ENCODE measurements around the gene MAP4K3.
"Not testable (repeated sequence)": the region's sequence is repeated elsewhere in the genome, so short reads cannot be mapped to it uniquely, and the experiment has no call there.

Gene MAP4K3

DNA sequence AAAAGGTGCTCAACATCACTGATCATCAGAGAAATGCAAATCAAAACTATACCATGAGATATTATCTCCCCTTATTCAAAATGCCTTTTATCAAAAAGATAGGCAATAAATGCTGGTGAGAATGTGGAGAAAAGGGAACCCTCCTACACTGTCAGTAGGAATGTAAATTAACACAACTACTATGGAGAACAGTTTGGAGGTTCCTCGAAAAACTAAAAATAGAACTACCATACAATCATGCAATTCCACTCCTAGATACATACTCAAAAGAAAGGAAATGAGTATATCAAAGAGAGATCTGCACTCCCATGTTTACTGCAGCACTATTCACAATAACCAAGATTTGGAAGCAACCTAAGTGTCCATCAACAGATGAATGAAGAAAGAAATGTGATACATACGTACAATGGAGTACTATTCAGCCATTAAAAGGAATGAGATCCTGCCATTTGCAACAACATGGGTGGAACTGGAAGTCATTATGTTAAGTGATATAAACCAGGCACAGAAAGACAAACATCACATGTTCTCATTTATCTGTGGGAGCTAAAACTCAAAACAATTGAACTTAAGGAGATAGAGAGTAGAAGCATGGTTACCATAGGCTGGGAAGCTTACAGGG lies 63.8 kb downstream of the MAP4K3 start:
- TF ChIP-seq POLR2A (IDR thresholded peaks at IDR 0.05; ENCODE audit: extremely low read depth, insufficient read length) (no peak), MYC (IDR thresholded peaks at IDR 0.05; ENCODE audit: low read depth, low read length) (no peak), MAX (IDR thresholded peaks at IDR 0.05; ENCODE audit: low read depth, low read length) (no peak), CTCF (IDR thresholded peaks at IDR 0.05; ENCODE audit: low read depth, low read length) (no peak)
- no peak for DNase-seq (ENCODE audit: low read depth)
- no peak overlapping the region for H3K4me3 ChIP-seq (ENCODE audit: low read depth, low read length)

GRCh38 chr2:39370101-39370500 lies 67.0 kb downstream of the MAP4K3 start:
- TF ChIP-seq CTCF (IDR thresholded peaks at IDR 0.05; ENCODE audit: low read depth, low read length) (no peak), POLR2A (IDR thresholded peaks at IDR 0.05; ENCODE audit: extremely low read depth, insufficient read length) (no peak), MAX (IDR thresholded peaks at IDR 0.05; ENCODE audit: low read depth, low read length) (no peak)
- DNase-seq (ENCODE audit: low read depth), result no peak
- H3K4me3 ChIP-seq (ENCODE audit: low read depth, low read length), result no peak overlapping the region

- no peak for DNase-seq (ENCODE audit: low read depth)
- H3K4me3 ChIP-seq (ENCODE audit: low read depth, low read length), result no peak overlapping the region
- TF ChIP-seq MAX (IDR thresholded peaks at IDR 0.05; ENCODE audit: low read depth, low read length) (no peak), CTCF (IDR thresholded peaks at IDR 0.05; ENCODE audit: low read depth, low read length) (no peak), POLR2A (IDR thresholded peaks at IDR 0.05; ENCODE audit: extremely low read depth, insufficient read length) (no peak), MYC (IDR thresholded peaks at IDR 0.05; ENCODE audit: low read depth, low read length) (no peak)
These were observed 68.2 kb downstream of the MAP4K3 start for GRCh38 chr2:39368846-39369245.

- DNase-seq (ENCODE audit: low read depth), result no peak
- TF ChIP-seq MYC (IDR thresholded peaks at IDR 0.05; ENCODE audit: low read depth, low read length) (no peak), POLR2A (IDR thresholded peaks at IDR 0.05; ENCODE audit: extremely low read depth, insufficient read length) (no peak)
- no peak overlapping the region for H3K4me3 ChIP-seq (ENCODE audit: low read depth, low read length)
These were observed 68.7 kb downstream of the MAP4K3 start for GRCh38 chr2:39368376-39368775.

DNA sequence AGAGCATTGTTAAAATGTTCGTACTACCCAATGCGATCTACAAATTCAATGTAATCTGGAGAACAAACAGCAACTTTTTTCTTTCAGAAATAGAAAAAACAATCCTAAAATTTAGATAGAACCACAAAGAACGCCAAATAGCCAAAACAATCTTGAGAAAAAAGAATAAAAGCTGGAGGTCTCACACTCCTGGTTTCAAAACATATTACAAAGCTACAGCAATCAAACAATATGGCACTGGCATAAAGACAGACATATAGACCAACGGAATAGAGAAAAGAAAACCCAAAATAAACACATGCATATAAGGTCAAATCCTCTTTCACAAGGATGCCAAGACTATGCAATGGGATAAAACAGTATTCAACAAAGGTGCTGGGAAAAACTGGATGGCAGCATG lies 74.5 kb downstream of the MAP4K3 start:
- no peak for DNase-seq (ENCODE audit: low read depth)
- TF ChIP-seq POLR2A (IDR thresholded peaks at IDR 0.05; ENCODE audit: extremely low read depth, insufficient read length) (no peak), MYC (IDR thresholded peaks at IDR 0.05; ENCODE audit: low read depth, low read length) (no peak), MAX (IDR thresholded peaks at IDR 0.05; ENCODE audit: low read depth, low read length) (no peak), CTCF (IDR thresholded peaks at IDR 0.05; ENCODE audit: low read depth, low read length) (no peak)
- H3K4me3 ChIP-seq (ENCODE audit: low read depth, low read length), result no peak overlapping the region

- H3K4me3 ChIP-seq (ENCODE audit: low read depth, low read length), result no peak overlapping the region
- TF ChIP-seq MYC (IDR thresholded peaks at IDR 0.05; ENCODE audit: low read depth, low read length), result no peak
- no peak for DNase-seq (ENCODE audit: low read depth)
These were observed 75.6 kb downstream of the MAP4K3 start for GRCh38 chr2:39361511-39361910.

DNA sequence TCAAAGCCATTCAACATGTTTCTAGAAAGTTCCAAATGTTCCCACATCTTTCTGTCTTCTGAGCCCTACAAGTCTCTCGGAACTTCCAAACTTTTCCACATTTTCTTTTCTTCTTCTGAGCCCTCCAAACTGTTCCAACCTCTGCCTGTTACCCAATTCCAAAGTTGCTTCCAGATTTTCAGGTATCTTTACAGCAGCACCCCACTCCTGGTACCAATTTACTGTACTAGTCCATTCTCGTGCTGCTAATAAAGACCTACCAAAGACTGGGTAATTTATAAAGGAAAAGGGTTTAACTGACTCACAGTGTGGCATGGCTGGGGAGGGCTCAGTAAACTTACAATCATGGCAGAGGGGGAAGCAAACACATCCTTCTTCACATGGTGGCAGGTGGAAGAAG lies 76.7 kb downstream of the MAP4K3 start:
- not testable (repeated sequence) for H3K4me3 ChIP-seq (ENCODE audit: low read depth, low read length); DNase-seq (ENCODE audit: low read depth)
